Mesothelial cell of epicardium (in vitro differentiated cells): ENCODE measurements around the gene TYW3. TPM values are rescaled to one million over a fixed set of nuclear protein-coding genes. Genes with fewer than 3 reads are reported as not detected.

Experiments
- DNase-seq, 2 experiments: peaks; one replicate each; pipeline ENCODE4 v3.0.0; 2021; ENCODE audit warnings: low spot score in 2 of 2; ENCODE audit not compliant: unreplicated experiment in 2 of 2
- H3K27ac Mint-ChIP-seq: 2 replicates; pipeline ENCODE4 v1.8.0; 2021; ENCODE audit warnings: mixed read lengths
- H3K27me3 Mint-ChIP-seq: 2 replicates; pipeline ENCODE4 v1.8.0; 2021; ENCODE audit warnings: low read depth, mixed read lengths
- H3K36me3 Mint-ChIP-seq: 2 replicates; pipeline ENCODE4 v1.8.0; 2021; ENCODE audit warnings: mixed read lengths
- H3K4me1 Mint-ChIP-seq: 2 replicates; pipeline ENCODE4 v1.8.0; 2021; ENCODE audit warnings: mixed read lengths
- H3K4me3 Mint-ChIP-seq: 2 replicates; pipeline ENCODE4 v1.8.0; 2021; ENCODE audit warnings: mild to moderate bottlenecking, moderate library complexity, mixed read lengths
- H3K9me3 Mint-ChIP-seq: 2 replicates; pipeline ENCODE4 v1.8.0; 2021; ENCODE audit warnings: mixed read lengths
- CTCF ChIP-seq: fragments of 200-600 bp; sonication (generic); IDR thresholded peaks from one replicate; pipeline ENCODE4 v1.5.0; 2021; ENCODE audit warnings: antibody characterized with exemption; ENCODE audit not compliant: unreplicated experiment
- total RNA-seq: library from RNA; stranded (reverse); gene quantifications from 3 replicates; pipeline ENCODE4 v1.2.1, GENCODE V29; 2021

Gene TYW3
- total RNA-seq, 1 donor from 2014 or later, result 13.3 TPM

GRCh38 chr1:74690364-74690696, 42.6 kb upstream of the TYW3 start:
- no peak for DNase-seq
- H3K36me3 Mint-ChIP-seq, result no peaks in the 10 kb centered on the region
- no peak for TF ChIP-seq CTCF
- H3K27me3 Mint-ChIP-seq, result no peaks in the 10 kb centered on the region
- no peak overlapping the region for H3K27ac Mint-ChIP-seq
- no peaks in the 10 kb centered on the region for H3K9me3 Mint-ChIP-seq
- H3K4me1 Mint-ChIP-seq, result no peaks in the 10 kb centered on the region
- no peak overlapping the region for H3K4me3 Mint-ChIP-seq

- Mint-ChIP-seq H3K27ac (no peak overlapping the region), H3K27me3 (no peaks in the 10 kb centered on the region), H3K4me1 (no peaks in the 10 kb centered on the region), H3K4me3 (no peak overlapping the region), H3K36me3 (no peaks in the 10 kb centered on the region), H3K9me3 (no peaks in the 10 kb centered on the region)
- no peak for DNase-seq
- no peak for TF ChIP-seq CTCF
Observed at GRCh38 chr1:74690909-74691308, 42.0 kb upstream of the TYW3 start.

GRCh38 chr1:74693473-74693872, 39.5 kb upstream of the TYW3 start:
- Mint-ChIP-seq H3K4me1 (peaks cover 7% of the 10 kb centered on the region), H3K4me3 (no peak overlapping the region), H3K9me3 (no peaks in the 10 kb centered on the region), H3K27me3 (no peaks in the 10 kb centered on the region), H3K36me3 (no peaks in the 10 kb centered on the region), H3K27ac (no peak overlapping the region)
- TF ChIP-seq CTCF, result no peak
- no peak for DNase-seq

GRCh38 chr1:74697832-74698231, 35.1 kb upstream of the TYW3 start:
- Mint-ChIP-seq H3K27me3 (no peaks in the 10 kb centered on the region), H3K4me1 (peaks cover 7% of the 10 kb centered on the region), H3K4me3 (no peak overlapping the region), H3K9me3 (no peaks in the 10 kb centered on the region), H3K27ac (no peak overlapping the region), H3K36me3 (no peaks in the 10 kb centered on the region)
- DNase-seq, result no peak
- no peak for TF ChIP-seq CTCF

- no peak for DNase-seq
- no peak for TF ChIP-seq CTCF
- H3K27me3 Mint-ChIP-seq, result no peaks in the 10 kb centered on the region
- H3K36me3 Mint-ChIP-seq, result peaks cover 8% of the 10 kb centered on the region
- no peak overlapping the region for H3K4me3 Mint-ChIP-seq
- H3K4me1 Mint-ChIP-seq, result peaks cover 7% of the 10 kb centered on the region
- no peaks in the 10 kb centered on the region for H3K9me3 Mint-ChIP-seq
- H3K27ac Mint-ChIP-seq, result no peak overlapping the region
Observed at GRCh38 chr1:74699331-74699730, 33.6 kb upstream of the TYW3 start.
